PC-3 (cell line): ENCODE data around the gene SETDB1. TPM values are rescaled to one million over a fixed set of nuclear protein-coding genes. Genes with fewer than 3 reads are reported as not detected.

Experiments
- ATAC-seq: fragments of 200-7000 bp; cut with Tn5 transposase; 2 replicates; pipeline ENCODE4 v1.9.1; 2020; ENCODE audit warnings: mild to moderate bottlenecking, moderate library complexity
- BruUV-seq: library from RNA; stranded (reverse); fragments of 400-500 nt; replicated peaks from 2 replicates; lab custom pipeline; 2021; lab: Mats Ljungman, UMichigan
- CTCF ChIA-PET: fragments of 300-600 bp; sonication (Branson Sonifier 250); formaldehyde crosslinking; loops from one replicate; lab custom pipeline; 2022; ENCODE audit warnings: antibody characterized with exemption; lab: Charles Lee
- POLR2A ChIA-PET: fragments of 300-600 bp; sonication (Branson Sonifier 250); formaldehyde crosslinking; loops from one replicate; lab custom pipeline; 2022; ENCODE audit warnings: antibody characterized with exemption; ENCODE audit not compliant: unreplicated experiment; lab: Charles Lee
- DNase-seq: peaks from one replicate; pipeline ENCODE4 v3.0.0-alpha.2; 2015
- H2AFZ ChIP-seq: fragments of 300-600 bp; sonication (generic); 2 replicates; pipeline ENCODE4 v1.6.0; 2016; ENCODE audit warnings: antibody characterized with exemption, low read length
- H3F3A ChIP-seq: fragments of 300-600 bp; sonication (generic); one replicate; pipeline ENCODE4 v1.6.0; 2017; ENCODE audit warnings: antibody characterized with exemption, low read length, control low read depth, mild to moderate bottlenecking; ENCODE audit not compliant: unreplicated experiment
- H3K27ac ChIP-seq: fragments of 300-600 bp; sonication (generic); 2 replicates; pipeline ENCODE4 v1.5.1; 2016; ENCODE audit warnings: mild to moderate bottlenecking, low read length
- H3K27me3 ChIP-seq: fragments of 300-600 bp; sonication (generic); 2 replicates; pipeline ENCODE4 v1.6.1; 2016; ENCODE audit warnings: low read length, mixed read lengths
- H3K36me3 ChIP-seq: fragments of 300-600 bp; sonication (generic); 2 replicates; pipeline ENCODE4 v1.6.1; 2016; ENCODE audit warnings: low read depth, mixed run types, low read length, mixed read lengths
- H3K4me1 ChIP-seq: fragments of 300-600 bp; sonication (generic); 2 replicates; pipeline ENCODE4 v1.5.1; 2016; ENCODE audit warnings: low read length; ENCODE audit not compliant: insufficient read depth
- H3K4me2 ChIP-seq: fragments of 300-600 bp; sonication (generic); 2 replicates; pipeline ENCODE4 v1.6.0; 2016; ENCODE audit warnings: low read length
- H3K4me3 ChIP-seq: fragments of 300-600 bp; sonication (generic); 2 replicates; pipeline ENCODE4 v1.5.1; 2016; ENCODE audit warnings: mild to moderate bottlenecking, low read length, mixed read lengths
- H3K79me2 ChIP-seq: fragments of 300-600 bp; sonication (generic); 2 replicates; pipeline ENCODE4 v1.6.1; 2017; ENCODE audit warnings: low read length, mixed read lengths
- H3K9ac ChIP-seq: fragments of 300-600 bp; sonication (generic); 2 replicates; pipeline ENCODE4 v1.6.0; 2016; ENCODE audit warnings: mild to moderate bottlenecking, low read length
- H3K9me2 ChIP-seq: fragments of 300-600 bp; sonication (generic); replicated peaks from 2 replicates; pipeline ENCODE4 v1.6.1; 2016; ENCODE audit warnings: mixed run types, low read length, mixed read lengths
- H3K9me3 ChIP-seq: fragments of 300-600 bp; sonication (generic); 2 replicates; pipeline ENCODE4 v1.6.1; 2016; ENCODE audit warnings: low read length, mixed read lengths
- H4K20me1 ChIP-seq: fragments of 300-600 bp; sonication (generic); 2 replicates; pipeline ENCODE4 v1.6.1; 2016; ENCODE audit warnings: low read length, mixed read lengths
- EZH2 ChIP-seq: fragments of 300-600 bp; sonication (generic); IDR thresholded peaks from one replicate; pipeline ENCODE4 v1.6.1; 2017; ENCODE audit warnings: antibody characterized with exemption, mild to moderate bottlenecking, low read length; ENCODE audit not compliant: unreplicated experiment
- EZH2phosphoT487 ChIP-seq: fragments of 300-600 bp; sonication (generic); IDR thresholded peaks from 2 replicates; pipeline ENCODE4 v1.6.1; 2018; ENCODE audit warnings: mild to moderate bottlenecking, antibody characterized with exemption, low read length, borderline replicate concordance
- intact Hi-C: fragments of 100-400 bp; cut with micrococcal nuclease; formaldehyde crosslinking; loops from 2 replicates; pipeline ENCODE4 v1.9.0; 2023
- total RNA-seq: library from RNA; depleted of rRNA; stranded (reverse); fragments of >200 nt; gene quantifications from 2 replicates; pipeline ENCODE4 v1.2.3, GENCODE V29; 2014
- TF ChIP-seq, protein P1 (sequence below): fragments of 300-600 bp; sonication (generic); conservative IDR thresholded peaks from 2 replicates; pipeline ENCODE4 v1.5.1; 2017; ENCODE audit warnings: antibody characterized with exemption, low read depth, mild to moderate bottlenecking, low read length

The SETDB1 gene
- total RNA-seq, 1 experiment from 2014 or later: 42.4 TPM

DNA sequence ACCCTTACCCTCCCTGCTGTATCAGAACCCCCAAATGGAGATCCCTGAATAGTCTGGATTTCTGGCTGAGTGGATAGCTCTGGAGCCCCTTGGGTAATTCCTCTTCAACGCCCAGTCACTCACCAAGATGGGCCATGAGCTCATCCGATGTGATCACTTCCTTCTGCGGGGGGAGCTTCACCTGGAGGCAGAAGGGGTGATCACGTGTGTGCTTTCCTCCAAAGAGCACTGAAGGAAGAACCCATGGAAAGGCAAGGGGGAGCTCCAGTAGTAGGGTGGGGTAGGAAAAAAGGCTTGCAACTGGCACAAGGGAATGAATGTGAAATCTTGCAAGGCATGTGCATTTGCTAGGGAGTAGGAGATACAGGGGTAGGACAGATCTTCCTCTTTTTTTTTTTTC is 75.4 kb downstream of the SETDB1 start:
- DNase-seq: peak; percentile 37
- Histone ChIP-seq H3K27me3 (no peaks in the 10 kb centered on the region), H3F3A (no peaks in the 10 kb centered on the region), H3K79me2 (no peaks in the 10 kb centered on the region), H3K9me3 (no peaks in the 10 kb centered on the region), H3K27ac (no peak overlapping the region), H3K4me1 (peaks cover 32% of the 10 kb centered on the region), H3K4me3 (no peak overlapping the region), H3K4me2 (no peak overlapping the region), H3K9ac (no peak overlapping the region), H3K9me2 (no peaks in the 10 kb centered on the region), H2AFZ (no peak overlapping the region), H4K20me1 (no peaks in the 10 kb centered on the region), H3K36me3 (no peaks in the 10 kb centered on the region)
- ATAC-seq: no peak
- TF ChIP-seq, protein P1, sequence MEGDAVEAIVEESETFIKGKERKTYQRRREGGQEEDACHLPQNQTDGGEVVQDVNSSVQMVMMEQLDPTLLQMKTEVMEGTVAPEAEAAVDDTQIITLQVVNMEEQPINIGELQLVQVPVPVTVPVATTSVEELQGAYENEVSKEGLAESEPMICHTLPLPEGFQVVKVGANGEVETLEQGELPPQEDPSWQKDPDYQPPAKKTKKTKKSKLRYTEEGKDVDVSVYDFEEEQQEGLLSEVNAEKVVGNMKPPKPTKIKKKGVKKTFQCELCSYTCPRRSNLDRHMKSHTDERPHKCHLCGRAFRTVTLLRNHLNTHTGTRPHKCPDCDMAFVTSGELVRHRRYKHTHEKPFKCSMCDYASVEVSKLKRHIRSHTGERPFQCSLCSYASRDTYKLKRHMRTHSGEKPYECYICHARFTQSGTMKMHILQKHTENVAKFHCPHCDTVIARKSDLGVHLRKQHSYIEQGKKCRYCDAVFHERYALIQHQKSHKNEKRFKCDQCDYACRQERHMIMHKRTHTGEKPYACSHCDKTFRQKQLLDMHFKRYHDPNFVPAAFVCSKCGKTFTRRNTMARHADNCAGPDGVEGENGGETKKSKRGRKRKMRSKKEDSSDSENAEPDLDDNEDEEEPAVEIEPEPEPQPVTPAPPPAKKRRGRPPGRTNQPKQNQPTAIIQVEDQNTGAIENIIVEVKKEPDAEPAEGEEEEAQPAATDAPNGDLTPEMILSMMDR: no peak
- no TSS peak for BruUV-seq
- CTCF ChIA-PET: no interaction called here
- intact Hi-C loops: loop anchor here (10.0 kb wide), 1 partner anchor 377 kb away; the partner anchor contains the start of gene ENSA
- POLR2A ChIA-PET: interaction anchor here (0.6 kb wide), 1 partner anchor 12 kb away, joined by 4 read pairs; no protein-coding TSS in a partner anchor

- intact Hi-C loops: loop anchor here (10.0 kb wide), 1 partner anchor 377 kb away; the partner anchor contains the start of gene ENSA
- ChIA-PET CTCF (no interaction called here), POLR2A (interaction anchor here (0.6 kb wide), 1 partner anchor 11 kb away, joined by 4 read pairs; no protein-coding TSS in a partner anchor)
- no peaks in the 10 kb centered on the region for H3K79me2 ChIP-seq
- no peaks in the 10 kb centered on the region for H3K27me3 ChIP-seq
- no peaks in the 10 kb centered on the region for H3K9me2 ChIP-seq
- no peaks in the 10 kb centered on the region for H4K20me1 ChIP-seq
- no peaks in the 10 kb centered on the region for H3K36me3 ChIP-seq
- no peak overlapping the region for H3K27ac ChIP-seq
- H3K9me3 ChIP-seq: no peaks in the 10 kb centered on the region
- TF ChIP-seq EZH2 (no peak), EZH2phosphoT487 (no peak)
- TF ChIP-seq, protein P1: no peak
- H3K4me2 ChIP-seq: no peak overlapping the region
- peaks cover 35% of the 10 kb centered on the region for H3K4me1 ChIP-seq
- no peak overlapping the region for H2AFZ ChIP-seq
- no peak overlapping the region for H3K4me3 ChIP-seq
- no peak overlapping the region for H3K9ac ChIP-seq
- DNase-seq (no peak), ATAC-seq (no peak)
- H3F3A ChIP-seq: no peaks in the 10 kb centered on the region
- BruUV-seq: no TSS peak
Measured at GRCh38 chr1:151002051-151002450, 75.9 kb downstream of the SETDB1 start.

DNA sequence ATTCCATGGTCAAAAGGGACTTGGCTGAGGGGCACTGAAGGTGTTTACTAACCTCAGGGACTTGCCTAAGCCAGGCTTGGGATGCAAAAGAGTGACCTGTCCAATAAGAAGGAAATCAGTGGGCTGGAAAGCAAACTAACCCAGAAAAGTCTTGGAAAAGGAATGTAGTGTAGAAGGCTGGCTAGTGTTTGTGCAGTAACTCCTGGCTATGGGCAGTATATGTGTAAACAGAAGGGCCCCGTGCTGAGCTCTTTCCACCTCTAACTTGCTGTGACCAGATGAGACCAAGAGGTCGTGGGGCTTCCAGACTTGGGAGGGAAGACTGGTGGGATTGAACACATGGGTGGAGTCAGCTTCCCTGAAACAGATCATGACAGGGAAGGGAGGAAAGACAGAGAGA is 76.4 kb downstream of the SETDB1 start:
- ChIA-PET POLR2A (no interaction called here), CTCF (no interaction called here)
- intact Hi-C loops: loop anchor here (10.0 kb wide), 1 partner anchor 378 kb away; the partner anchor contains the start of gene ENSA
- Histone ChIP-seq H2AFZ (no peak overlapping the region), H4K20me1 (no peaks in the 10 kb centered on the region), H3K4me3 (no peak overlapping the region), H3K9ac (no peak overlapping the region), H3K9me2 (no peaks in the 10 kb centered on the region), H3K79me2 (no peaks in the 10 kb centered on the region), H3K4me1 (peaks cover 40% of the 10 kb centered on the region), H3F3A (peaks cover 3% of the 10 kb centered on the region), H3K27me3 (no peaks in the 10 kb centered on the region), H3K27ac (no peak overlapping the region), H3K36me3 (no peaks in the 10 kb centered on the region), H3K4me2 (no peak overlapping the region), H3K9me3 (no peaks in the 10 kb centered on the region)
- no peak for ATAC-seq
- DNase-seq: no peak
- no peak for TF ChIP-seq EZH2phosphoT487
- TF ChIP-seq, protein P1: no peak
- no peak for TF ChIP-seq EZH2
- no TSS peak for BruUV-seq
